ENCODE results near the gene NAV2.

The NAV2 gene

GRCh38 chr11:19947537-19948114, 235.0 kb downstream of the NAV2 start:
- no peak for DNase-seq (ENCODE audit: low read depth)
- TF ChIP-seq CTCF (IDR thresholded peaks at IDR 0.05; ENCODE audit: low read length, missing control alignments), result no peak
- H3K4me3 ChIP-seq (replicated peaks; ENCODE audit: low read depth, low read length), result no peak overlapping the region

GRCh38 chr11:19949606-19950005, 237.0 kb downstream of the NAV2 start:
- no peak for DNase-seq (ENCODE audit: low read depth)
- TF ChIP-seq CTCF (IDR thresholded peaks at IDR 0.05; ENCODE audit: low read length, missing control alignments), result no peak
- no peak overlapping the region for H3K4me3 ChIP-seq (replicated peaks; ENCODE audit: low read depth, low read length)

- no peak overlapping the region for H3K4me3 ChIP-seq (replicated peaks; ENCODE audit: low read depth, low read length)
- peak; percentile 55 for TF ChIP-seq CTCF (IDR thresholded peaks at IDR 0.05; ENCODE audit: low read length, missing control alignments)
- peak; percentile 78 for DNase-seq (ENCODE audit: low read depth)
Observed at GRCh38 chr11:19951558-19952115, 239.0 kb downstream of the NAV2 start.

- H3K4me3 ChIP-seq (replicated peaks; ENCODE audit: low read depth, low read length), result no peak overlapping the region
- DNase-seq (ENCODE audit: low read depth), result no peak
- TF ChIP-seq CTCF (IDR thresholded peaks at IDR 0.05; ENCODE audit: low read length, missing control alignments), result no peak
Observed at GRCh38 chr11:19952116-19952605, 239.5 kb downstream of the NAV2 start.

GRCh38 chr11:19952911-19953310, 240.3 kb downstream of the NAV2 start:
- H3K4me3 ChIP-seq (replicated peaks; ENCODE audit: low read depth, low read length), result no peak overlapping the region
- DNase-seq (ENCODE audit: low read depth), result no peak
- no peak for TF ChIP-seq CTCF (IDR thresholded peaks at IDR 0.05; ENCODE audit: low read length, missing control alignments)

- TF ChIP-seq CTCF (IDR thresholded peaks at IDR 0.05; ENCODE audit: low read length, missing control alignments), result no peak
- peak; percentile 58 for DNase-seq (ENCODE audit: low read depth)
- H3K4me3 ChIP-seq (replicated peaks; ENCODE audit: low read depth, low read length), result no peak overlapping the region
Observed at GRCh38 chr11:19953336-19953735, 240.7 kb downstream of the NAV2 start.

GRCh38 chr11:19953909-19954308, 241.3 kb downstream of the NAV2 start:
- peak; percentile 67 for TF ChIP-seq CTCF (IDR thresholded peaks at IDR 0.05; ENCODE audit: low read length, missing control alignments)
- peak; percentile 79 for DNase-seq (ENCODE audit: low read depth)
- no peak overlapping the region for H3K4me3 ChIP-seq (replicated peaks; ENCODE audit: low read depth, low read length)

Measured in fibroblast of pulmonary artery (primary cell).